GM12864 (cell line): ENCODE data around the gene YPEL4.
A peak's percentile ranks its signal among the peaks of the same experiment; 100 is the strongest.

ENCODE experiments used
- DNase-seq: peaks from one replicate; pipeline ENCODE4 v3.0.0-alpha.2; 2011; ENCODE audit warnings: low read depth
- H3K4me3 ChIP-seq: 2 replicates; pipeline ENCODE4 v1.5.1; 2011; ENCODE audit warnings: mild to moderate bottlenecking, low read depth, low read length, control low read depth
- CTCF ChIP-seq: IDR thresholded peaks from 2 replicates; pipeline ENCODE4 v1.5.1; 2011; ENCODE audit warnings: low read depth, mild to moderate bottlenecking, moderate library complexity, low read length, control low read depth, inconsistent platforms; ENCODE audit errors: missing control alignments

Gene YPEL4

GRCh38 chr11:57674251-57674650, 24.5 kb upstream of the YPEL4 start:
- no peak for TF ChIP-seq CTCF
- no peak for DNase-seq
- no peak overlapping the region for H3K4me3 ChIP-seq

- H3K4me3 ChIP-seq, result peak overlapping the region; percentile 97
- no peak for DNase-seq
- TF ChIP-seq CTCF, result no peak
These were observed 18.7 kb upstream of the YPEL4 start for GRCh38 chr11:57668434-57668782.

- peak; percentile 40 for TF ChIP-seq CTCF
- peak; percentile 99 for DNase-seq
These were observed 18.2 kb upstream of the YPEL4 start, which contains the start of gene ZDHHC5 for GRCh38 chr11:57667736-57668433. TSS of gene ZDHHC5 (plus strand) at chr11:57668114. CDS start at chr11:57673091, 4,977 bp downstream.

GRCh38 chr11:57667117-57667735, 17.5 kb upstream of the YPEL4 start:
- peak overlapping the region; percentile 97 for H3K4me3 ChIP-seq
- no peak for TF ChIP-seq CTCF
- DNase-seq, result peak; percentile 98

More at GRCh38 chr11:57667736-57668433, 18.2 kb upstream of the YPEL4 start, which contains the start of gene ZDHHC5:
- H3K4me3 ChIP-seq, result peak within 1 kb of the TSS; percentile 97

- no peak for DNase-seq
- TF ChIP-seq CTCF, result no peak
- H3K4me3 ChIP-seq, result no peak overlapping the region
These were observed 14.3 kb upstream of the YPEL4 start for GRCh38 chr11:57663975-57664374.

- peak; percentile 3 for TF ChIP-seq CTCF
- H3K4me3 ChIP-seq, result no peak overlapping the region
- no peak for DNase-seq
These were observed 13.2 kb upstream of the YPEL4 start for GRCh38 chr11:57662893-57663292.
